Lower leg skin (tissue), 3 donors: Measurements from ENCODE around the gene PDE8A.

ENCODE experiments used
- CTCF ChIP-seq, 3 donors: fragments of 450-650 bp; IDR thresholded peaks; one replicate each; pipeline ENCODE4 v1.5.1; 2016; ENCODE audit warnings: antibody characterized with exemption in 3 of 3, mild to moderate bottlenecking in 3 of 3, moderate library complexity in 2 of 3
- POLR2A ChIP-seq, 2 donors: fragments of 450-650 bp; IDR thresholded peaks; one replicate each; pipeline ENCODE4 v1.6.1; 2016 to 2017; ENCODE audit warnings: antibody characterized with exemption in 2 of 2, mild to moderate bottlenecking in 1 of 2, moderate library complexity in 1 of 2

GRCh38 chr15:85073556-85074194, 92.0 kb downstream of the PDE8A start:
- TF ChIP-seq CTCF (IDR thresholded peaks at IDR 0.05) (no peak), POLR2A (IDR thresholded peaks at IDR 0.05) (no peak)
